H1 (cell line): Measurements from ENCODE around the gene ACVRL1. TPM values are rescaled to one million over a fixed set of nuclear protein-coding genes. Genes with fewer than 3 reads are reported as not detected.

ENCODE experiments used
- BACH1 ChIP-seq: IDR thresholded peaks from 2 replicates; pipeline ENCODE4 v1.6.1; 2012; ENCODE audit warnings: low read length, improper control_type of control experiment
- CREB1 ChIP-seq: IDR thresholded peaks from 2 replicates; pipeline ENCODE4 v1.6.1; 2012; ENCODE audit warnings: inconsistent platforms
- KDM1A ChIP-seq: fragments of 200-600, 300-600 bp; sonication (generic); IDR thresholded peaks from 2 replicates; pipeline ENCODE4 v1.7.1; 2016; ENCODE audit warnings: mild to moderate bottlenecking, low read length, borderline replicate concordance
- NANOG ChIP-seq: IDR thresholded peaks from 2 replicates; pipeline ENCODE4 v1.6.1; 2011; ENCODE audit warnings: low read length, low read depth, mild to moderate bottlenecking, inconsistent platforms; ENCODE audit not compliant: insufficient read depth, poor library complexity, severe bottlenecking
- NRF1 ChIP-seq: IDR thresholded peaks from 2 replicates; pipeline ENCODE4 v1.6.1; 2011; ENCODE audit warnings: mild to moderate bottlenecking, low read depth, low read length, improper control_type of control experiment
- SP2 ChIP-seq: IDR thresholded peaks from 2 replicates; pipeline ENCODE4 v1.6.1; 2012; ENCODE audit warnings: mild to moderate bottlenecking, low read length, inconsistent platforms
- polyA plus RNA-seq, 7 experiments: library from polyadenylated mRNA; depleted of rRNA in 3 of 7; stranded (reverse) in 5 of 7; unstranded in 2 of 7; fragments of >200 nt in 5 of 7; fragments of 200-250 nt in 2 of 7; gene quantifications; 1 replicate in 5 of 7; 2 replicates in 1 of 7; 4 replicates in 1 of 7; pipeline versions ENCODE4 v1.2.1 to v1.2.3, GENCODE V29; 2011 to 2013; ENCODE audit warnings: missing spikeins in 2 of 7, mixed read lengths in 2 of 7
- total RNA-seq: library from RNA; stranded (reverse); fragmentation: NEBNext Ultra II Directional; extraction: Animal tissue kit (Norgen Biotek cat#: 25700); gene quantifications from 2 replicates; pipeline ENCODE4 v1.2.1, GENCODE V29; 2021

The ACVRL1 gene
- total and polyA plus RNA-seq, 2 of the 8 experiments (the other 6 are each of a cell fraction or from before 2014, with no cell fraction given) = 0.09 to 0.35 TPM

GRCh38 chr12:51874486-51874885 is 32.8 kb upstream of the ACVRL1 start (continued):
- TF ChIP-seq SP2 = no peak
- no peak for TF ChIP-seq NRF1
- TF ChIP-seq BACH1 = no peak
- no peak for TF ChIP-seq CREB1
- TF ChIP-seq KDM1A = no peak
- TF ChIP-seq NANOG = no peak
